GM20000 (cell line): ENCODE data around the gene PPM1J.
A peak's percentile ranks its signal among the peaks of the same experiment; 100 is the strongest.

Experiments
- DNase-seq: peaks from one replicate; pipeline ENCODE4 v3.0.0; 2012; ENCODE audit warnings: low spot score
- CTCF ChIP-seq: IDR thresholded peaks from 2 replicates; pipeline ENCODE4 v1.5.1; 2012; ENCODE audit warnings: mild to moderate bottlenecking, control low read depth; ENCODE audit errors: extremely low read depth, missing control alignments

PPM1J gene

GRCh38 chr1:112707221-112708001, 7.7 kb downstream of the PPM1J start:
- peak; percentile 94 for TF ChIP-seq CTCF
- peak; percentile 89 for DNase-seq

DNA sequence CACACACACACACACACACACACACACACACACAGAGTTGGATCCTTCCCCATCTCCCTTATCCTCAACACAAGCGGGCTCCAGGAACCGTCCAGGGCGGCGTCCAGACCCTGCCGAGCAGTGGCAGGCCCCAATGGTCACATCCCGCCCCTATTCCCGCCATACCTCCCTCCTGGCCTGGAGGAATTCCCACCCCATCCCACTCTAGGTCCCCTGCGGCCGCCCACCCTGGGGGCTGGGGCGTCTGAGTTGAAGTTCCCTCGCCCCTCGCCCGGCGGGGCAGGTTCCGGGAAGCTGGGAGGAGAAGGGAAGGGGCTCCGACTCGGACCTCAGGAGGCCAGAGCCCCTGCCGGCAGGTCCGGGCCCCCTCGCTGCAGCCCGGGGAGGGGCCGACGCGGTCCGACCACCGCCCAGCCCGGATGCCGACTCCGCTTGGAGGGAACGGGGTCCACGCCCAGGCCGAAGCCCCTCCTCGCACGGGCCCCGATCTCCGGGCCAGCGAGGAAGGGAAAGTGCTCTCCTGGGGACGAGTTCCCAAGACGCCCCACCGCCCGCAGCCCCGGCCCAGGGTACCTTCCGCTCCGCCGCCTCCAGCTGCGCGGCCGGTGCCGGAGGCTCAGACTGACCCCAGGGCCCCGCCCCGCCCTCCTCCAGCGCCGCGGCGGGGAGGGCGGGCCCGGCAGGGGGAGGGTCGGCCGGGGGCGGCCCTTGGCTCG, 8.5 kb downstream of the PPM1J start, which contains the start of gene RHOC:
RHOC (minus strand) TSS at position 623 of the 716 bp plus-strand sequence. CDS start 3,328 bp downstream, outside the sequence.
- no peak for TF ChIP-seq CTCF
- DNase-seq = peak; percentile 95

DNA sequence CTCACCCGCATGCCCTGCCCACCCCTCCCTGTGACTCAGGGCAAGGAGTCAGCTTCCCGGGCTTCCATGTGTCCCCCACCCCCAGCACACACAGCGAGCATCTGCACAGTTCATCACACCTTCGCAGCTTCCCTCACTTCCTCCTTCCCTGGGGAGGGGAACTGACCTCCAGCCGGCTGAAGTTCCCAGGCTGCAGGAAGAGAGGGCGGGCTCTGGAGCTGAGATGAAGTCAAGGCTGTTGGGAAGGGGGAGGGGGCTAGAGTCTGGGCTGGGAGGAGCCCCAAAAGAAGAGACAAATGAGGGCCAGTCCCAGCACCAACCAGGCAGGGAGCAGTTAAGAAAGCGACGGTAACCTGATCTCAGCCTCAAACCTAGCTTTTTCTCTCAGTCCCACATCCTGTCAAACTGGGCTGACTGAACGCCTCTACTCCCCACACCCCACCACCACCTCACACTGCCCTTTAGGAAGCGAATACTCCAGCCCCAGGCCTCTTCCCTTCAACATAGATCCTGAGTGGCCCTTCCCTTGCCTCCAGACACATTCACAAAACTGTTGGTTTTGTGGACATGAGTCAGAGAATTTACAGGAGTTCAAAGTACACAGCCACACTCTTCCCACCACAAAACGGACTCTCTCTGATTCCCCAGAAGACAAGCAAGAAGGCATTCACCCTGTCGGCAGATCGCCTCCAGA, 10.1 kb downstream of the PPM1J start:
- peak; percentile 91 for DNase-seq
- TF ChIP-seq CTCF = no peak

DNA sequence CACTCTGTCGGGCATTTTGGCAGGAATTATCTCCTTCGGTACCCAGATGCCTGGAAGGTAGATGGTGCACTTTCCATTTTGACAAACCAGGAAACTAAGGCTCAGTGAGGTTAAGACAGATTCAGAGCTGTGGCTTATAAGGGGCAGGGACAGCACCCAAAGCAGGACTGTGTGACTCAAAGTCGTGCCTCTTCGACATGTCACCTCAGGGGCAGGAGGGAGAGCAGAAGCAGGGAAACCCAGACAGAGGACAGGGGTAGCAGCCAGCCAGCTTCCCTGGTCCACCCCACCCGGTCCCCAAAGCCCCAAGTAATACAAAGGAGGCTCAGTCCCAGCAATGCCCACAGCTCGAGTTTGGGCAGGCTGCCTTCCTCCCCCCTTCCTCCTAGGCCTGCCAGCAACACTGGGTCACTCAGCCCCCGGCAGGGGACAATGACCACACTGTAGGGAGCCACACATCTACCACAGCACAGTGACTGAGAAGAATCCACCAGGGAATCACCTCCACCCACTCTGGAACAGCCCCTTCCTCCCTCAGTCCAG, 10.7 kb downstream of the PPM1J start:
- no peak for TF ChIP-seq CTCF
- no peak for DNase-seq

GRCh38 chr1:112703706-112704105, 11.4 kb downstream of the PPM1J start:
- DNase-seq = no peak
- no peak for TF ChIP-seq CTCF

DNA sequence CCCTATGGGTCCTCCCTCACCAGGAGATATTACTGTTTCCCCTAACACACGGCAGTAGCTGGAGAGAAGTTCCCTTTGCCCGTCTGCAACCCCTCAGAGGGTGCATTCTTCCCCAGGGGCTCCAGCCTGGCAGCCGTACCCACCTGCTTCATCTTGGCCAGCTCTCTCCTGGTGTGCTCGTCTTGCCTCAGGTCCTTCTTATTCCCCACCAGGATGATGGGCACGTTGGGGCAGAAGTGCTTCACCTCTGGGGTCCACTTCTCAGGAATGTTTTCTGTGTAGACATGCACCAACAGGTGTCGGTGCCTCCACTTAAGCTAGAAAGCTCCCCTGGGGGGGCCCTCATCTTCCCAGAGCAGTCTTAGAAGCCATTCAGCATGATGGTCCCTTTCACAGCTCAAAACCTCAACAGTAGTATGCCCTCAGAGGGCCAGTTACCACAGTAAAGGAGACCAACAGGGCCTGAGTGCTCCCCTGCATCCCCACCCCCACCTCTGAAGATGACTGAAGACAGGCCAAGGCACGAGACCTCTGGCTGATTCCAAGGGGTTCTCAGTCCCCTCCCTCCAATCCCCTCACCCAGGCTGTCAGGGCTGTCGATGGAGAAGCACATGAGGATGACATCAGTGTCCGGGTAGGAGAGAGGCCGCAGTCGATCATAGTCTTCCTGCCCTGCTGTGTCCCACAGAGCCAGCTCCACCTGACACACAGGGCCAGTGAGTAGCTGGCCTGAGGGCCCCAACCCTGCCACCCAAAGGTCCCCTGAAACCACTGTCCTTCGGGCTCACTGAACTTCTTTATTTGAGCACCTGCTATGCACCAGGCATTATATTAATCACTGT, 12.5 kb downstream of the PPM1J start:
- DNase-seq = no peak
- TF ChIP-seq CTCF = no peak
